HCT116 (cell line): Measurements from ENCODE around the gene FRMD8. TPM values are rescaled to one million over a fixed set of nuclear protein-coding genes. Genes with fewer than 3 reads are reported as not detected.

ENCODE experiments used
- ATAC-seq: fragments of 200-7000 bp; cut with Tn5 transposase; 2 replicates; pipeline ENCODE4 v1.9.1; 2020; ENCODE audit warnings: mild to moderate bottlenecking, moderate library complexity
- BruUV-seq: library from RNA; stranded (reverse); fragments of 400-500 nt; replicated peaks from 2 replicates; lab custom pipeline; 2021; lab: Mats Ljungman, UMichigan
- CTCF ChIA-PET: fragments of 300-600 bp; sonication (Branson Sonifier 250); formaldehyde crosslinking; loops from one replicate; lab custom pipeline; 2021; ENCODE audit warnings: antibody characterized with exemption; lab: Charles Lee
- POLR2A ChIA-PET: fragments of 300-600, 350-600 bp; sonication (Branson Sonifier 250); formaldehyde crosslinking; loops from one replicate; lab custom pipeline; 2021; ENCODE audit warnings: antibody characterized with exemption; lab: Charles Lee
- RAD21 ChIA-PET, 2 experiments: fragments of 300-600 bp; sonication (Branson Sonifier 250); formaldehyde crosslinking; loops; one replicate each; lab custom pipeline; 2023; ENCODE audit warnings: low total read pairs in 2 of 2; ENCODE audit not compliant: uncharacterized antibody in 2 of 2, unreplicated experiment in 2 of 2, low non-redundant PET in 1 of 2; lab: Charles Lee
- DNase-seq: peaks from one replicate; pipeline ENCODE4 v3.0.0-alpha.2; 2010; ENCODE audit warnings: low read depth, low spot score
- H2AFZ ChIP-seq: fragments of 200-600 bp; shearing (Covaris generic), sonication (generic); 2 replicates; pipeline ENCODE4 v1.6.1; 2017; ENCODE audit warnings: low read depth, mixed run types, mixed read lengths, antibody characterized with exemption, low read length; ENCODE audit not compliant: poor library complexity, severe bottlenecking
- H3K27ac ChIP-seq: 2 replicates; pipeline ENCODE4 v1.5.1; 2012; ENCODE audit warnings: low read depth, low read length
- H3K27me3 ChIP-seq: fragments of 200-600 bp; sonication (generic); 2 replicates; pipeline ENCODE4 v1.6.1; 2016; ENCODE audit warnings: mixed run types, low read length, mixed read lengths; ENCODE audit not compliant: insufficient read depth
- H3K36me3 ChIP-seq, 2 experiments: fragments of 200-500 bp in 1 of 2; fragments of 200-600 bp in 1 of 2; sonication (Bioruptor generic) in 1 of 2; sonication (generic) in 1 of 2; 2 replicates each; pipeline versions ENCODE4 v1.5.1 to v1.6.1; 2014 to 2016; ENCODE audit warnings: low read length in 2 of 2, inconsistent platforms in 1 of 2, mixed read lengths in 1 of 2, mixed run types in 1 of 2; ENCODE audit not compliant: insufficient read depth in 2 of 2, control insufficient read depth in 1 of 2
- H3K4me1 ChIP-seq, 2 experiments: fragments of 200-600 bp in 1 of 2; sonication (generic) in 1 of 2; 2 replicates each; pipeline versions ENCODE4 v1.5.1 to v1.6.1; 2012 to 2017; ENCODE audit warnings: low read length in 2 of 2, inconsistent platforms in 1 of 2, mild to moderate bottlenecking in 1 of 2, mixed read lengths in 1 of 2, mixed run types in 1 of 2, moderate library complexity in 1 of 2; ENCODE audit not compliant: insufficient read depth in 2 of 2, control insufficient read depth in 1 of 2
- H3K4me2 ChIP-seq: fragments of 200-600 bp; sonication (generic); 2 replicates; pipeline ENCODE4 v1.6.1; 2017; ENCODE audit warnings: mixed run types, low read length, mixed read lengths
- H3K4me3 ChIP-seq, 2 experiments: fragments of 200-600 bp in 1 of 2; sonication (generic) in 1 of 2; replicated peaks in 1 of 2; 2 replicates each; pipeline ENCODE4 v1.5.1; 2011 to 2016; ENCODE audit warnings: low read length in 2 of 2, control low read depth in 1 of 2, low read depth in 1 of 2, mild to moderate bottlenecking in 1 of 2, mixed read lengths in 1 of 2, mixed run types in 1 of 2
- H3K79me2 ChIP-seq: fragments of 200-600 bp; sonication (generic); 2 replicates; pipeline ENCODE4 v1.6.1; 2017; ENCODE audit warnings: mild to moderate bottlenecking, mixed run types, low read length, moderate library complexity, mixed read lengths; ENCODE audit not compliant: insufficient read depth
- H3K9ac ChIP-seq: fragments of 200-600 bp; sonication (generic); 2 replicates; pipeline ENCODE4 v1.6.1; 2016; ENCODE audit warnings: low read length, mixed read lengths
- H3K9me2 ChIP-seq: fragments of 200-600 bp; sonication (generic), shearing (Covaris generic); 2 replicates; pipeline ENCODE4 v1.6.1; 2017; ENCODE audit warnings: mixed run types, mild to moderate bottlenecking, moderate library complexity; ENCODE audit not compliant: insufficient read depth
- H3K9me3 ChIP-seq, 2 experiments: fragments of 200-500 bp in 1 of 2; fragments of 200-600 bp in 1 of 2; sonication (Bioruptor generic) in 1 of 2; sonication (generic) in 1 of 2; 2 replicates each; pipeline ENCODE4 v1.6.1; 2014 to 2017; ENCODE audit warnings: low read length in 2 of 2, mixed read lengths in 2 of 2, inconsistent platforms in 1 of 2, low read depth in 1 of 2, mild to moderate bottlenecking in 1 of 2, mixed run types in 1 of 2, moderate library complexity in 1 of 2; ENCODE audit not compliant: control insufficient read depth in 1 of 2, insufficient read depth in 1 of 2
- H4K20me1 ChIP-seq: fragments of 200-600 bp; sonication (generic), shearing (Covaris generic); 2 replicates; pipeline ENCODE4 v1.6.1; 2017; ENCODE audit warnings: mixed run types, mild to moderate bottlenecking, moderate library complexity; ENCODE audit not compliant: insufficient read depth
- ATF3 ChIP-seq: IDR thresholded peaks from 2 replicates; pipeline ENCODE4 v1.6.1; 2012
- CBX3 ChIP-seq: IDR thresholded peaks from 2 replicates; pipeline ENCODE4 v1.6.1; 2012; ENCODE audit warnings: low read depth
- CEBPB ChIP-seq: IDR thresholded peaks from 2 replicates; pipeline ENCODE4 v1.6.1; 2012; ENCODE audit warnings: low read depth
- EZH2 ChIP-seq: fragments of 200-600 bp; sonication (generic); IDR thresholded peaks from 2 replicates; pipeline ENCODE4 v1.6.1; 2017; ENCODE audit warnings: antibody characterized with exemption, mixed run types
- EZH2phosphoT487 ChIP-seq: fragments of 200-600 bp; IDR thresholded peaks from 2 replicates; pipeline ENCODE4 v1.6.1; 2018; ENCODE audit warnings: antibody characterized with exemption, borderline replicate concordance
- FOSL1 ChIP-seq: IDR thresholded peaks from 2 replicates; pipeline ENCODE4 v1.6.1; 2012; ENCODE audit warnings: low read depth
- JUND ChIP-seq: IDR thresholded peaks from 2 replicates; pipeline ENCODE4 v1.6.1; 2012
- POLR2A ChIP-seq: IDR thresholded peaks from 2 replicates; pipeline ENCODE4 v1.7.0; 2011; ENCODE audit warnings: borderline replicate concordance; ENCODE audit not compliant: insufficient read depth, insufficient read length; ENCODE audit errors: extremely low read depth
- POLR2AphosphoS5 ChIP-seq: IDR thresholded peaks from 2 replicates; pipeline ENCODE4 v1.6.1; 2011; ENCODE audit warnings: mild to moderate bottlenecking, low read depth, low read length, moderate library complexity
- RAD21 ChIP-seq: IDR thresholded peaks from 2 replicates; pipeline ENCODE4 v1.6.1; 2012; ENCODE audit warnings: low read depth, mild to moderate bottlenecking
- SIN3A ChIP-seq: IDR thresholded peaks from 2 replicates; pipeline ENCODE4 v1.6.1; 2012; ENCODE audit warnings: low read depth
- SP1 ChIP-seq: IDR thresholded peaks from 2 replicates; pipeline ENCODE4 v1.6.1; 2012; ENCODE audit warnings: low read depth
- TCF7L2 ChIP-seq: IDR thresholded peaks from 2 replicates; pipeline ENCODE4 v1.7.0; 2011; ENCODE audit warnings: borderline replicate concordance, inconsistent platforms; ENCODE audit not compliant: insufficient read depth, insufficient read length; ENCODE audit errors: extremely low read depth
- YY1 ChIP-seq: IDR thresholded peaks from 2 replicates; pipeline ENCODE4 v1.6.1; 2011; ENCODE audit warnings: low read length, low read depth, moderate library complexity, mild to moderate bottlenecking; ENCODE audit not compliant: insufficient replicate concordance; ENCODE audit errors: extremely low read depth
- ZBTB33 ChIP-seq: IDR thresholded peaks from 2 replicates; pipeline ENCODE4 v1.6.1; 2011; ENCODE audit warnings: mild to moderate bottlenecking, low read length, moderate library complexity; ENCODE audit not compliant: insufficient replicate concordance; ENCODE audit errors: extremely low read depth
- ZNF274 ChIP-seq: fragments of 200-500 bp; sonication (Bioruptor generic); IDR thresholded peaks from 2 replicates; pipeline ENCODE4 v1.6.1; 2014; ENCODE audit warnings: mild to moderate bottlenecking, low read depth, low read length, inconsistent platforms
- intact Hi-C: fragments of 100-400 bp; cut with micrococcal nuclease; formaldehyde crosslinking; loops from 2 replicates; pipeline ENCODE4 v1.10.0; 2022
- total RNA-seq: library from RNA; stranded (reverse); gene quantifications from one replicate; pipeline ENCODE4 v1.2.1, GENCODE V29; 2021; ENCODE audit not compliant: unreplicated experiment
- TF ChIP-seq, protein P1 (sequence below): IDR thresholded peaks from 2 replicates; pipeline ENCODE4 v1.6.1; 2012

FRMD8 gene
- total RNA-seq, 1 experiment from 2014 or later, result 35.8 TPM

DNA sequence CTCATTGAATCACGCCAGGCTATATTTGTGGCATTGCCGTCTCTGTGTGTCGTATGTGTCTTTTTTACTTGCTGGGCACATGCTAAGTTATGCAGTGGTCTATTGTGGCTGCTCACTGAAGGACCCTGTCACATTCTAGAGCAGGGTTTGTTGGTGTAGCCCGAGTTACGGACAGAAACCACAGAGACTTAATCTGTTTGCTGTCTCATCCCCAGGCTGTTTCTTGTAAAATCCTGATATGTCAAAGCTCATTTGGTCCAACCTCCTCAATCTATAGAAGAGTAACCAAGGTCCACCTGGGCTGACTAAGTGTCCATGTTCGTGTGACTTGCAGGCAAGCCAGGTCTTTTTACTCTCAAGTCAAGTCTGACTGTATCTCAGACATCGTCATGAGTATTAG, 47.8 kb upstream of the FRMD8 start:
- Histone ChIP-seq H3K79me2 (peaks cover 75% of the 10 kb centered on the region), H3K4me2 (no peak overlapping the region), H3K9ac (no peak overlapping the region)
- TF ChIP-seq EZH2phosphoT487, result no peak
- no peak for TF ChIP-seq FOSL1
- TF ChIP-seq POLR2AphosphoS5, result no peak
- TF ChIP-seq CEBPB, result no peak
- no peak for TF ChIP-seq ZNF274
- TF ChIP-seq, protein P1, sequence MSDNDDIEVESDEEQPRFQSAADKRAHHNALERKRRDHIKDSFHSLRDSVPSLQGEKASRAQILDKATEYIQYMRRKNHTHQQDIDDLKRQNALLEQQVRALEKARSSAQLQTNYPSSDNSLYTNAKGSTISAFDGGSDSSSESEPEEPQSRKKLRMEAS, result no peak
- no peak for TF ChIP-seq ZBTB33
- TF ChIP-seq JUND, result no peak
- TF ChIP-seq CBX3, result no peak
- no peak for TF ChIP-seq SIN3A
- TF ChIP-seq EZH2, result no peak
- TF ChIP-seq ATF3, result no peak
- TF ChIP-seq TCF7L2, result no peak
- no peak for TF ChIP-seq RAD21
- TF ChIP-seq SP1, result no peak
- no peak for TF ChIP-seq POLR2A
- TF ChIP-seq YY1, result no peak
- TF ChIP-seq, all 23 proteins: peak for 0
- intact Hi-C loops, result no loop called here
- ATAC-seq (no peak), DNase-seq (no peak)
- H4K20me1 ChIP-seq, result peaks cover 8% of the 10 kb centered on the region; the same call in 1 of the 2 replicates
- no peaks in the 10 kb centered on the region for H3K27me3 ChIP-seq
- H2AFZ ChIP-seq, result no peak overlapping the region
- no peak overlapping the region for H3K4me3 ChIP-seq
- peaks cover 28 to 32% of the 10 kb centered on the region in 2 experiments for H3K36me3 ChIP-seq
- H3K9me3 ChIP-seq, result no peaks in the 10 kb centered on the region
- CTCF ChIA-PET, result interaction anchor here (1.0 kb wide), 1 partner anchor 9 kb away, joined by 3 read pairs; no protein-coding TSS in a partner anchor
- H3K4me1 ChIP-seq, result peaks cover 9 to 11% of the 10 kb centered on the region in 2 experiments
- no peak overlapping the region for H3K27ac ChIP-seq
- RAD21 ChIA-PET, result no interaction called here
- POLR2A ChIA-PET, result no interaction called here
- BruUV-seq, result no TSS peak
- H3K9me2 ChIP-seq, result no peaks in the 10 kb centered on the region
